ENCODE data around the gene HCFC2.
"Not testable (repeated sequence)": the region's sequence is repeated elsewhere in the genome, so short reads cannot be mapped to it uniquely, and the experiment has no call there.

The HCFC2 gene

GRCh38 chr12:104090685-104091084 lies 26.4 kb downstream of the HCFC2 start:
- Histone ChIP-seq H3K27ac (ENCODE audit: low read depth, low read length) (no peak overlapping the region), H2AFZ (ENCODE audit: low read length, unreplicated experiment) (no peak overlapping the region), H3K36me3 (ENCODE audit: insufficient read depth, low read length) (peaks cover 8% of the 10 kb centered on the region; the same call in 1 of the 2 replicates), H3K4me3 (ENCODE audit: low read depth, low read length) (no peak overlapping the region), H3K79me2 (ENCODE audit: control insufficient read depth, insufficient read depth, low read length, unreplicated experiment) (no peaks in the 10 kb centered on the region), H3K4me1 (ENCODE audit: control insufficient read depth, insufficient read depth, low read length, unreplicated experiment) (peaks cover 5% of the 10 kb centered on the region), H3K27me3 (ENCODE audit: insufficient read depth, low read length) (no peaks in the 10 kb centered on the region)

GRCh38 chr12:104091136-104091535 lies 26.8 kb downstream of the HCFC2 start:
- H2AFZ ChIP-seq (ENCODE audit: low read length, unreplicated experiment), result no peak overlapping the region
- H3K36me3 ChIP-seq (ENCODE audit: insufficient read depth, low read length), result peaks cover 8% of the 10 kb centered on the region; the same call in 1 of the 2 replicates

GRCh38 chr12:104094284-104094683 lies 30.0 kb downstream of the HCFC2 start:
- peaks cover 5% of the 10 kb centered on the region for H3K4me1 ChIP-seq (ENCODE audit: control insufficient read depth, insufficient read depth, low read length, unreplicated experiment)
- H3K4me3 ChIP-seq (ENCODE audit: low read depth, low read length), result no peak overlapping the region
- no peak overlapping the region for H3K27ac ChIP-seq (ENCODE audit: low read depth, low read length)
- no peaks in the 10 kb centered on the region for H3K27me3 ChIP-seq (ENCODE audit: insufficient read depth, low read length)
- H3K36me3 ChIP-seq (ENCODE audit: insufficient read depth, low read length), result peaks cover 13% of the 10 kb centered on the region; the same call in 1 of the 2 replicates
- no peaks in the 10 kb centered on the region for H3K79me2 ChIP-seq (ENCODE audit: control insufficient read depth, insufficient read depth, low read length, unreplicated experiment)
- H2AFZ ChIP-seq (ENCODE audit: low read length, unreplicated experiment), result no peak overlapping the region

More at GRCh38 chr12:104091136-104091535, 26.8 kb downstream of the HCFC2 start:
- no peaks in the 10 kb centered on the region for H3K79me2 ChIP-seq (ENCODE audit: control insufficient read depth, insufficient read depth, low read length, unreplicated experiment)
- H3K4me3 ChIP-seq (ENCODE audit: low read depth, low read length), result no peak overlapping the region
- peaks cover 5% of the 10 kb centered on the region for H3K4me1 ChIP-seq (ENCODE audit: control insufficient read depth, insufficient read depth, low read length, unreplicated experiment)
- H3K27ac ChIP-seq (ENCODE audit: low read depth, low read length), result no peak overlapping the region
- no peaks in the 10 kb centered on the region for H3K27me3 ChIP-seq (ENCODE audit: insufficient read depth, low read length)

- Histone ChIP-seq H2AFZ (ENCODE audit: low read length, unreplicated experiment) (peak overlapping the region; percentile 5), H3K79me2 (ENCODE audit: control insufficient read depth, insufficient read depth, low read length, unreplicated experiment) (no peaks in the 10 kb centered on the region), H3K4me3 (ENCODE audit: low read depth, low read length) (peak overlapping the region; percentile 33; the same call in 1 of the 2 replicates), H3K4me1 (ENCODE audit: control insufficient read depth, insufficient read depth, low read length, unreplicated experiment) (peaks cover 5% of the 10 kb centered on the region), H3K27ac (ENCODE audit: low read depth, low read length) (no peak overlapping the region), H3K36me3 (ENCODE audit: insufficient read depth, low read length) (peaks cover 17% of the 10 kb centered on the region; the same call in 1 of the 2 replicates), H3K27me3 (ENCODE audit: insufficient read depth, low read length) (no peaks in the 10 kb centered on the region)
Observed at GRCh38 chr12:104095289-104095688, 31.0 kb downstream of the HCFC2 start.

GRCh38 chr12:104097954-104098353 lies 33.6 kb downstream of the HCFC2 start:
- H3K4me3 ChIP-seq (ENCODE audit: low read depth, low read length), result no peak overlapping the region
- peaks cover 5% of the 10 kb centered on the region for H3K4me1 ChIP-seq (ENCODE audit: control insufficient read depth, insufficient read depth, low read length, unreplicated experiment)
- peaks cover 17% of the 10 kb centered on the region; the same call in 1 of the 2 replicates for H3K36me3 ChIP-seq (ENCODE audit: insufficient read depth, low read length)
- no peak overlapping the region for H3K27ac ChIP-seq (ENCODE audit: low read depth, low read length)
- no peak overlapping the region for H2AFZ ChIP-seq (ENCODE audit: low read length, unreplicated experiment)
- no peaks in the 10 kb centered on the region for H3K79me2 ChIP-seq (ENCODE audit: control insufficient read depth, insufficient read depth, low read length, unreplicated experiment)
- H3K27me3 ChIP-seq (ENCODE audit: insufficient read depth, low read length), result no peaks in the 10 kb centered on the region

- Histone ChIP-seq H3K79me2 (ENCODE audit: control insufficient read depth, insufficient read depth, low read length, unreplicated experiment) (no peaks in the 10 kb centered on the region), H3K36me3 (ENCODE audit: insufficient read depth, low read length) (no peaks in the 10 kb centered on the region; the same call in 1 of the 2 replicates), H3K27me3 (ENCODE audit: insufficient read depth, low read length) (no peaks in the 10 kb centered on the region), H3K4me3 (ENCODE audit: low read depth, low read length) (no peak overlapping the region), H2AFZ (ENCODE audit: low read length, unreplicated experiment) (no peak overlapping the region), H3K27ac (ENCODE audit: low read depth, low read length) (no peak overlapping the region), H3K4me1 (ENCODE audit: control insufficient read depth, insufficient read depth, low read length, unreplicated experiment) (no peaks in the 10 kb centered on the region)
Observed at GRCh38 chr12:104105461-104105860, 41.1 kb downstream of the HCFC2 start.

- Histone ChIP-seq H3K79me2 (ENCODE audit: control insufficient read depth, insufficient read depth, low read length, unreplicated experiment) (no peaks in the 10 kb centered on the region), H3K4me1 (ENCODE audit: control insufficient read depth, insufficient read depth, low read length, unreplicated experiment) (no peaks in the 10 kb centered on the region), H3K36me3 (ENCODE audit: insufficient read depth, low read length) (no peaks in the 10 kb centered on the region), H2AFZ (ENCODE audit: low read length, unreplicated experiment) (no peak overlapping the region), H3K27me3 (ENCODE audit: insufficient read depth, low read length) (no peaks in the 10 kb centered on the region), H3K27ac (ENCODE audit: low read depth, low read length) (no peak overlapping the region), H3K4me3 (ENCODE audit: low read depth, low read length) (no peak overlapping the region)
Observed at GRCh38 chr12:104106965-104107364, 42.6 kb downstream of the HCFC2 start.

GRCh38 chr12:104108755-104109445 lies 44.6 kb downstream of the HCFC2 start:
- H3K79me2 ChIP-seq (ENCODE audit: control insufficient read depth, insufficient read depth, low read length, unreplicated experiment), result no peaks in the 10 kb centered on the region
- no peaks in the 10 kb centered on the region for H3K4me1 ChIP-seq (ENCODE audit: control insufficient read depth, insufficient read depth, low read length, unreplicated experiment)
- no peak overlapping the region for H3K27ac ChIP-seq (ENCODE audit: low read depth, low read length)
- no peak overlapping the region for H3K4me3 ChIP-seq (ENCODE audit: low read depth, low read length)
- H3K27me3 ChIP-seq (ENCODE audit: insufficient read depth, low read length), result no peaks in the 10 kb centered on the region
- H3K36me3 ChIP-seq (ENCODE audit: insufficient read depth, low read length), result no peaks in the 10 kb centered on the region
- H2AFZ ChIP-seq (ENCODE audit: low read length, unreplicated experiment), result no peak overlapping the region

- no peaks in the 10 kb centered on the region for H3K4me1 ChIP-seq (ENCODE audit: control insufficient read depth, insufficient read depth, low read length, unreplicated experiment)
- no peaks in the 10 kb centered on the region for H3K36me3 ChIP-seq (ENCODE audit: insufficient read depth, low read length)
- no peaks in the 10 kb centered on the region for H3K27me3 ChIP-seq (ENCODE audit: insufficient read depth, low read length)
- no peak overlapping the region for H3K4me3 ChIP-seq (ENCODE audit: low read depth, low read length)
- no peak overlapping the region for H3K27ac ChIP-seq (ENCODE audit: low read depth, low read length)
- no peak overlapping the region for H2AFZ ChIP-seq (ENCODE audit: low read length, unreplicated experiment)
- H3K79me2 ChIP-seq (ENCODE audit: control insufficient read depth, insufficient read depth, low read length, unreplicated experiment), result no peaks in the 10 kb centered on the region
Observed at GRCh38 chr12:104109446-104110271, 45.3 kb downstream of the HCFC2 start.

GRCh38 chr12:104114834-104115586 lies 50.7 kb downstream of the HCFC2 start:
- not testable (repeated sequence) for H3K27me3 ChIP-seq (ENCODE audit: insufficient read depth, low read length); H3K27ac ChIP-seq (ENCODE audit: low read depth, low read length)
- H3K36me3 ChIP-seq (ENCODE audit: insufficient read depth, low read length), result peaks cover 13% of the 10 kb centered on the region

More at GRCh38 chr12:104114834-104115586, 50.7 kb downstream of the HCFC2 start:
- not testable (repeated sequence) for H3K4me3 ChIP-seq (ENCODE audit: low read depth, low read length); H3K79me2 ChIP-seq (ENCODE audit: control insufficient read depth, insufficient read depth, low read length, unreplicated experiment); H3K4me1 ChIP-seq (ENCODE audit: control insufficient read depth, insufficient read depth, low read length, unreplicated experiment); H2AFZ ChIP-seq (ENCODE audit: low read length, unreplicated experiment)
